GM12878 (cell line): Measurements from ENCODE around the gene DESI2.

Experiments used
- CEBPB ChIP-seq, 2 experiments: fragments of 150-350 bp in 1 of 2; IDR thresholded peaks; 2 replicates each; pipeline ENCODE4 v1.6.1; 2012 to 2014; ENCODE audit warnings: low read depth in 2 of 2, low read length in 2 of 2, borderline replicate concordance in 1 of 2, inconsistent platforms in 1 of 2
- EZH2 ChIP-seq: IDR thresholded peaks from 2 replicates; pipeline ENCODE4 v1.6.1; 2012; ENCODE audit warnings: low read depth, mild to moderate bottlenecking, control low read depth, inconsistent platforms, low read length, borderline replicate concordance; ENCODE audit not compliant: control insufficient read depth
- HDAC2 ChIP-seq: fragments of 200-600 bp; sonication (generic); IDR thresholded peaks from 2 replicates; pipeline ENCODE4 v1.6.1; 2017
- NR2C2 ChIP-seq: IDR thresholded peaks from 2 replicates; pipeline ENCODE4 v1.6.1; 2011; ENCODE audit warnings: borderline replicate concordance, low read depth; ENCODE audit not compliant: control insufficient read depth, insufficient read length
- POLR2A ChIP-seq: IDR thresholded peaks from 2 replicates; pipeline ENCODE4 v1.6.1; 2011; ENCODE audit warnings: low read depth, mild to moderate bottlenecking, low read length
- POLR2AphosphoS5 ChIP-seq: IDR thresholded peaks from 2 replicates; pipeline ENCODE4 v1.6.1; 2011; ENCODE audit warnings: mild to moderate bottlenecking, low read length, inconsistent platforms
- RAD51 ChIP-seq: fragments of 450-650 bp; IDR thresholded peaks from 2 replicates; pipeline ENCODE4 v1.6.1; 2016; ENCODE audit warnings: moderate library complexity, mild to moderate bottlenecking, inconsistent platforms
- TAF1 ChIP-seq: IDR thresholded peaks from 2 replicates; pipeline ENCODE4 v1.6.1; 2011; ENCODE audit warnings: mild to moderate bottlenecking, low read depth, low read length, borderline replicate concordance
- ZNF274 ChIP-seq: IDR thresholded peaks from one replicate; pipeline ENCODE4 v1.8.0; 2011; ENCODE audit not compliant: insufficient read length, insufficient read depth
- TF ChIP-seq, protein P1 (sequence below), 3 experiments: IDR thresholded peaks in 2 of 3; conservative IDR thresholded peaks in 1 of 3; 2 replicates each; pipeline ENCODE4 v1.5.1; 2011; ENCODE audit warnings: low read depth in 3 of 3, low read length in 3 of 3, mild to moderate bottlenecking in 3 of 3, control low read depth in 2 of 3, moderate library complexity in 2 of 3, inconsistent platforms in 1 of 3, mixed read lengths in 1 of 3; ENCODE audit not compliant: control insufficient read depth in 2 of 3, insufficient read depth in 1 of 3; ENCODE audit errors: extremely low read depth in 1 of 3
- TF ChIP-seq, protein P2 (sequence below): IDR thresholded peaks from 2 replicates; pipeline ENCODE4 v1.6.1; 2012; ENCODE audit warnings: low read depth, low read length, improper control_type of control experiment
- TF ChIP-seq, protein P3 (sequence below): IDR thresholded peaks from 2 replicates; pipeline ENCODE4 v1.6.1; 2011; ENCODE audit warnings: low read depth, low read length, improper control_type of control experiment, borderline replicate concordance

DNA sequence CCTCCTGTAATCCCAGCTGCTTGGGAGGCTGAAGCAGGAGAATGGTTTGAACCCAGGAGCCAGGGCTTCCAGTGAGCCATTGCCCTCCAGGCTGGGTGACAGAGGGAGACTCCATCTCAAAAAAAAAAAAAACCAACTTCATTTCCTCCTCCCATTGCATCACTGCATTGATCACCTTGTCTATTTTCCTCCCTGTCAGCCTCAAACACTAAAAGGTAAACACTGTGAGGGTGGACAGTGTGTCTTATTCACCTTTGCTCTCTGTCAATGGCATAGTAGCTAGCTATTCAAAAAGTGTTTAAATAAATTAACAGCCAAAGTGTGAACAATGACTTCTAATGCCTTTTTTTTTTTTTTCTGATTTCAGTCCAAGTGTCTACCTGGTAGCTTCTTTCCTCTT lies 13.4 kb upstream of the DESI2 start:
- TF ChIP-seq, protein P1, sequence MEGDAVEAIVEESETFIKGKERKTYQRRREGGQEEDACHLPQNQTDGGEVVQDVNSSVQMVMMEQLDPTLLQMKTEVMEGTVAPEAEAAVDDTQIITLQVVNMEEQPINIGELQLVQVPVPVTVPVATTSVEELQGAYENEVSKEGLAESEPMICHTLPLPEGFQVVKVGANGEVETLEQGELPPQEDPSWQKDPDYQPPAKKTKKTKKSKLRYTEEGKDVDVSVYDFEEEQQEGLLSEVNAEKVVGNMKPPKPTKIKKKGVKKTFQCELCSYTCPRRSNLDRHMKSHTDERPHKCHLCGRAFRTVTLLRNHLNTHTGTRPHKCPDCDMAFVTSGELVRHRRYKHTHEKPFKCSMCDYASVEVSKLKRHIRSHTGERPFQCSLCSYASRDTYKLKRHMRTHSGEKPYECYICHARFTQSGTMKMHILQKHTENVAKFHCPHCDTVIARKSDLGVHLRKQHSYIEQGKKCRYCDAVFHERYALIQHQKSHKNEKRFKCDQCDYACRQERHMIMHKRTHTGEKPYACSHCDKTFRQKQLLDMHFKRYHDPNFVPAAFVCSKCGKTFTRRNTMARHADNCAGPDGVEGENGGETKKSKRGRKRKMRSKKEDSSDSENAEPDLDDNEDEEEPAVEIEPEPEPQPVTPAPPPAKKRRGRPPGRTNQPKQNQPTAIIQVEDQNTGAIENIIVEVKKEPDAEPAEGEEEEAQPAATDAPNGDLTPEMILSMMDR (IDR thresholded peaks at IDR 0.05 in 2 of 3, conservative IDR thresholded peaks at IDR 0.05 in 1 of 3; ENCODE audit: control insufficient read depth in 2 of 3, extremely low read depth in 1 of 3, insufficient read depth in 1 of 3, low read depth in 3 of 3, low read length in 3 of 3) = no peak
- TF ChIP-seq, protein P2, sequence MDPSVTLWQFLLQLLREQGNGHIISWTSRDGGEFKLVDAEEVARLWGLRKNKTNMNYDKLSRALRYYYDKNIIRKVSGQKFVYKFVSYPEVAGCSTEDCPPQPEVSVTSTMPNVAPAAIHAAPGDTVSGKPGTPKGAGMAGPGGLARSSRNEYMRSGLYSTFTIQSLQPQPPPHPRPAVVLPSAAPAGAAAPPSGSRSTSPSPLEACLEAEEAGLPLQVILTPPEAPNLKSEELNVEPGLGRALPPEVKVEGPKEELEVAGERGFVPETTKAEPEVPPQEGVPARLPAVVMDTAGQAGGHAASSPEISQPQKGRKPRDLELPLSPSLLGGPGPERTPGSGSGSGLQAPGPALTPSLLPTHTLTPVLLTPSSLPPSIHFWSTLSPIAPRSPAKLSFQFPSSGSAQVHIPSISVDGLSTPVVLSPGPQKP = no peak
- TF ChIP-seq EZH2 (no peak), RAD51 (no peak), NR2C2 (no peak), POLR2AphosphoS5 (no peak), HDAC2 (no peak), TAF1 (no peak), POLR2A (no peak), CEBPB (IDR thresholded peaks at IDR 0.05; ENCODE audit: borderline replicate concordance in 1 of 2, low read depth in 2 of 2, low read length in 2 of 2) (no peak), ZNF274 (no peak)
- TF ChIP-seq, protein P3, sequence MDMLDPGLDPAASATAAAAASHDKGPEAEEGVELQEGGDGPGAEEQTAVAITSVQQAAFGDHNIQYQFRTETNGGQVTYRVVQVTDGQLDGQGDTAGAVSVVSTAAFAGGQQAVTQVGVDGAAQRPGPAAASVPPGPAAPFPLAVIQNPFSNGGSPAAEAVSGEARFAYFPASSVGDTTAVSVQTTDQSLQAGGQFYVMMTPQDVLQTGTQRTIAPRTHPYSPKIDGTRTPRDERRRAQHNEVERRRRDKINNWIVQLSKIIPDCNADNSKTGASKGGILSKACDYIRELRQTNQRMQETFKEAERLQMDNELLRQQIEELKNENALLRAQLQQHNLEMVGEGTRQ = no peak
